ENCODE measurements around the gene ZNF107. TPM values are rescaled to one million over a fixed set of nuclear protein-coding genes. Genes with fewer than 3 reads are reported as not detected.
"Not testable (repeated sequence)": the region's sequence is repeated elsewhere in the genome, so short reads cannot be mapped to it uniquely, and the experiment has no call there.

The ZNF107 gene
- total RNA-seq, 1 donor from 2014 or later, result 1.1 TPM

GRCh38 chr7:64651632-64652165 lies 14.2 kb upstream of the ZNF107 start:
- TF ChIP-seq CTCF (IDR thresholded peaks at IDR 0.05; ENCODE audit: insufficient read depth, low read length, severe bottlenecking), result no peak
- no peak for DNase-seq (ENCODE audit: low read depth)
- FAIRE-seq, result no peak
- Histone ChIP-seq H3K27me3 (ENCODE audit: control insufficient read depth, insufficient read depth, low read length) (no peaks in the 10 kb centered on the region), H3K36me3 (ENCODE audit: control insufficient read depth, insufficient read depth, low read length) (no peaks in the 10 kb centered on the region), H3K4me3 (ENCODE audit: low read depth, low read length) (no peak overlapping the region)

- Histone ChIP-seq H3K4me3 (ENCODE audit: low read depth, low read length) (no peak overlapping the region), H3K36me3 (ENCODE audit: control insufficient read depth, insufficient read depth, low read length) (no peaks in the 10 kb centered on the region), H3K27me3 (ENCODE audit: control insufficient read depth, insufficient read depth, low read length) (no peaks in the 10 kb centered on the region)
- FAIRE-seq, result no peak
- no peak for DNase-seq (ENCODE audit: low read depth)
- TF ChIP-seq CTCF (IDR thresholded peaks at IDR 0.05; ENCODE audit: insufficient read depth, low read length, severe bottlenecking), result no peak
These were observed 12.1 kb upstream of the ZNF107 start for GRCh38 chr7:64653721-64654401.

- DNase-seq (ENCODE audit: low read depth) (no peak), FAIRE-seq (no peak)
- no peaks in the 10 kb centered on the region for H3K36me3 ChIP-seq (ENCODE audit: control insufficient read depth, insufficient read depth, low read length)
- H3K4me3 ChIP-seq (ENCODE audit: low read depth, low read length), result no peak overlapping the region
- no peak for TF ChIP-seq CTCF (IDR thresholded peaks at IDR 0.05; ENCODE audit: insufficient read depth, low read length, severe bottlenecking)
- no peaks in the 10 kb centered on the region for H3K27me3 ChIP-seq (ENCODE audit: control insufficient read depth, insufficient read depth, low read length)
These were observed 11.0 kb upstream of the ZNF107 start for GRCh38 chr7:64654796-64655548.

GRCh38 chr7:64655811-64656210 lies 10.1 kb upstream of the ZNF107 start:
- Histone ChIP-seq H3K4me3 (ENCODE audit: low read depth, low read length) (no peak overlapping the region), H3K36me3 (ENCODE audit: control insufficient read depth, insufficient read depth, low read length) (no peaks in the 10 kb centered on the region), H3K27me3 (ENCODE audit: control insufficient read depth, insufficient read depth, low read length) (no peaks in the 10 kb centered on the region)
- FAIRE-seq (no peak), DNase-seq (ENCODE audit: low read depth) (no peak)
- TF ChIP-seq CTCF (IDR thresholded peaks at IDR 0.05; ENCODE audit: insufficient read depth, low read length, severe bottlenecking), result no peak

- no peaks in the 10 kb centered on the region for H3K36me3 ChIP-seq (ENCODE audit: control insufficient read depth, insufficient read depth, low read length)
- no peaks in the 10 kb centered on the region for H3K27me3 ChIP-seq (ENCODE audit: control insufficient read depth, insufficient read depth, low read length)
- DNase-seq (ENCODE audit: low read depth) (peak; percentile 69), FAIRE-seq (no peak)
- no peak overlapping the region for H3K4me3 ChIP-seq (ENCODE audit: low read depth, low read length)
- no peak for TF ChIP-seq CTCF (IDR thresholded peaks at IDR 0.05; ENCODE audit: insufficient read depth, low read length, severe bottlenecking)
These were observed 9.4 kb upstream of the ZNF107 start for GRCh38 chr7:64656489-64656888.

GRCh38 chr7:64662091-64662490 lies 3.8 kb upstream of the ZNF107 start:
- H3K27me3 ChIP-seq (ENCODE audit: control insufficient read depth, insufficient read depth, low read length); H3K36me3 ChIP-seq (ENCODE audit: control insufficient read depth, insufficient read depth, low read length); FAIRE-seq; H3K4me3 ChIP-seq (ENCODE audit: low read depth, low read length); DNase-seq (ENCODE audit: low read depth): not testable (repeated sequence)
